ENCODE data around the gene NDUFB3.
"Not testable (repeated sequence)": the region's sequence is repeated elsewhere in the genome, so short reads cannot be mapped to it uniquely, and the experiment has no call there.

- not testable (repeated sequence) for TF ChIP-seq POLR2A (IDR thresholded peaks at IDR 0.05; ENCODE audit: low read depth, low read length)
- TF ChIP-seq, protein P1, sequence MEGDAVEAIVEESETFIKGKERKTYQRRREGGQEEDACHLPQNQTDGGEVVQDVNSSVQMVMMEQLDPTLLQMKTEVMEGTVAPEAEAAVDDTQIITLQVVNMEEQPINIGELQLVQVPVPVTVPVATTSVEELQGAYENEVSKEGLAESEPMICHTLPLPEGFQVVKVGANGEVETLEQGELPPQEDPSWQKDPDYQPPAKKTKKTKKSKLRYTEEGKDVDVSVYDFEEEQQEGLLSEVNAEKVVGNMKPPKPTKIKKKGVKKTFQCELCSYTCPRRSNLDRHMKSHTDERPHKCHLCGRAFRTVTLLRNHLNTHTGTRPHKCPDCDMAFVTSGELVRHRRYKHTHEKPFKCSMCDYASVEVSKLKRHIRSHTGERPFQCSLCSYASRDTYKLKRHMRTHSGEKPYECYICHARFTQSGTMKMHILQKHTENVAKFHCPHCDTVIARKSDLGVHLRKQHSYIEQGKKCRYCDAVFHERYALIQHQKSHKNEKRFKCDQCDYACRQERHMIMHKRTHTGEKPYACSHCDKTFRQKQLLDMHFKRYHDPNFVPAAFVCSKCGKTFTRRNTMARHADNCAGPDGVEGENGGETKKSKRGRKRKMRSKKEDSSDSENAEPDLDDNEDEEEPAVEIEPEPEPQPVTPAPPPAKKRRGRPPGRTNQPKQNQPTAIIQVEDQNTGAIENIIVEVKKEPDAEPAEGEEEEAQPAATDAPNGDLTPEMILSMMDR (IDR thresholded peaks at IDR 0.05; ENCODE audit: extremely low read depth in 1 of 2, insufficient read depth in 1 of 2, low read depth in 1 of 2, low read length in 2 of 2), result not testable (repeated sequence)
Measured at GRCh38 chr2:201117735-201118094, 45.9 kb downstream of the NDUFB3 start.
